GM12872 (cell line): ENCODE results near the gene PTPN21.

Experiments
- TF ChIP-seq, protein P1 (sequence below): IDR thresholded peaks from 3 replicates; pipeline ENCODE4 v1.5.1; 2011; ENCODE audit warnings: low read depth, mild to moderate bottlenecking, low read length, moderate library complexity; ENCODE audit not compliant: insufficient read depth

The PTPN21 gene

GRCh38 chr14:88454886-88455285 is 99.9 kb downstream of the PTPN21 start:
- TF ChIP-seq, protein P1, sequence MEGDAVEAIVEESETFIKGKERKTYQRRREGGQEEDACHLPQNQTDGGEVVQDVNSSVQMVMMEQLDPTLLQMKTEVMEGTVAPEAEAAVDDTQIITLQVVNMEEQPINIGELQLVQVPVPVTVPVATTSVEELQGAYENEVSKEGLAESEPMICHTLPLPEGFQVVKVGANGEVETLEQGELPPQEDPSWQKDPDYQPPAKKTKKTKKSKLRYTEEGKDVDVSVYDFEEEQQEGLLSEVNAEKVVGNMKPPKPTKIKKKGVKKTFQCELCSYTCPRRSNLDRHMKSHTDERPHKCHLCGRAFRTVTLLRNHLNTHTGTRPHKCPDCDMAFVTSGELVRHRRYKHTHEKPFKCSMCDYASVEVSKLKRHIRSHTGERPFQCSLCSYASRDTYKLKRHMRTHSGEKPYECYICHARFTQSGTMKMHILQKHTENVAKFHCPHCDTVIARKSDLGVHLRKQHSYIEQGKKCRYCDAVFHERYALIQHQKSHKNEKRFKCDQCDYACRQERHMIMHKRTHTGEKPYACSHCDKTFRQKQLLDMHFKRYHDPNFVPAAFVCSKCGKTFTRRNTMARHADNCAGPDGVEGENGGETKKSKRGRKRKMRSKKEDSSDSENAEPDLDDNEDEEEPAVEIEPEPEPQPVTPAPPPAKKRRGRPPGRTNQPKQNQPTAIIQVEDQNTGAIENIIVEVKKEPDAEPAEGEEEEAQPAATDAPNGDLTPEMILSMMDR: no peak

DNA sequence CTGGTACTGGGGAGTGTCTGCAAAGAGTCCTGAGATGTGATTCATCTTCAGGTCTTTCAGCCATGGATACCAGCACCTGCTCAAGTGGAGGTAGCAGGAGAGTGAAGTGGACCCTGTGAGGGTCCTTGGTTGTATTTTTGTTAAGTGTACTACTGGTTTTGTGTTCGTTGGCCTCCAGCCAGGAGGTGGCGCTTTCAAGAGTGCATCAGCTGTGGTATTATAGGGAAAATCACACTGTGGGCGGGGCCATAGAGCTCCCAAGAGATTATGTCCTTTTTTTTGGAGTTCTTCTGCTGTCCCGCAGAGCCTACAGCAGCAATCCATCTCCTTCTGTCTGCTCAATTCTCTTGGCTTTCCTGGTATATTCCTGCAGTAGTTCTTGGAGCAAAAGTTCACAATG is 102.6 kb downstream of the PTPN21 start:
- TF ChIP-seq, protein P1: no peak

GRCh38 chr14:88439088-88439487 is 115.7 kb downstream of the PTPN21 start:
- TF ChIP-seq, protein P1: no peak

GRCh38 chr14:88437658-88438057 is 117.1 kb downstream of the PTPN21 start:
- TF ChIP-seq, protein P1: no peak

GRCh38 chr14:88430976-88431375 is 123.8 kb downstream of the PTPN21 start:
- TF ChIP-seq, protein P1: no peak

DNA sequence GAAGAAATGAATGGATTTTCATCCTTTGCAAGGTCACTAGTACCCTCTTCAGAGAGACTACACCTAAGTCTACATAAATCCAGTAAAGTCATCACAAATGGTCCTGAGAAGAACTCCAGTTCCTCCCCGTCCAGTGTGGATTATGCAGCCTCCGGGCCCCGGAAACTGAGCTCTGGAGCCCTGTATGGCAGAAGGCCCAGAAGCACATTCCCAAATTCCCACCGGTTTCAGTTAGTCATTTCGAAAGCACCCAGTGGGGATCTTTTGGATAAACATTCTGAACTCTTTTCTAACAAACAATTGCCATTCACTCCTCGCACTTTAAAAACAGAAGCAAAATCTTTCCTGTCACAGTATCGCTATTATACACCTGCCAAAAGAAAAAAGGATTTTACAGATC is 128.5 kb downstream of the PTPN21 start:
- TF ChIP-seq, protein P1: no peak

DNA sequence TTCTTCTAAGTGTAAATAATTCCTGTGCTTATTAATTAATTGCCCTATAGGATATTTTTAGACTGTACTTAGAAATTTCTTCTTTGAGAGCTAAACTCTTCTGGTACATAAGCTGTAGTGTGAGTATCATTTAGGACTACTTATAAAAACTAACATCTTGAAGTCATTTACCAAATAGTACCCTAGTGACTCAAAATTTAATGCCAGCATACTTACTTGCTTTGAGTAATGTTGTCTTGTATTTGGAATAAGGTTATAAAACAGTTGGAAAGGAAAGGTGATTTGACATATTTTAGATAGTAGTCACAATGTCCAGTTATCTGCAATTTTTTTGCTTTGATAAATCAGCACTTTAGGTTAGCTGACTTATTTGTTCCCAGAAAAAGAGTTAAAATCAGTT is 130.2 kb downstream of the PTPN21 start:
- TF ChIP-seq, protein P1: no peak
